Activated naive CD4-positive, alpha-beta T cell treated with anti-CD3 and anti-CD28 coated beads, Interleukin-2, amount 50 U/mL, for 72 hours (primary cell): Measurements from ENCODE around the gene P2RY4. TPM values are rescaled to one million over a fixed set of nuclear protein-coding genes. Genes with fewer than 3 reads are reported as not detected.
"Not testable (repeated sequence)": the region's sequence is repeated elsewhere in the genome, so short reads cannot be mapped to it uniquely, and the experiment has no call there.

Source experiments
- ATAC-seq, 2 donors: fragments of 150-1000 bp; cut with Tn5 transposase; 2 replicates each; pipeline ENCODE4 v1.10.0; 2021; ENCODE audit warnings: mild to moderate bottlenecking in 2 of 2, moderate library complexity in 2 of 2
- DNase-seq, 2 donors: peaks; one replicate each; pipeline ENCODE4 v3.0.0; 2021 to 2022; ENCODE audit warnings: low spot score in 2 of 2
- H3K27ac Mint-ChIP-seq, 2 donors: one replicate each; pipeline ENCODE4 v1.8.0; 2022; ENCODE audit warnings: mild to moderate bottlenecking in 2 of 2, mixed read lengths in 2 of 2
- H3K36me3 Mint-ChIP-seq, 2 donors: one replicate each; pipeline ENCODE4 v1.8.0; 2022; ENCODE audit warnings: mixed read lengths in 2 of 2
- H3K9me3 Mint-ChIP-seq, 2 donors: one replicate each; pipeline ENCODE4 v1.8.0; 2022; ENCODE audit warnings: mixed read lengths in 2 of 2
- total RNA-seq, 2 donors: library from RNA; stranded (reverse); gene quantifications; one replicate each; pipeline ENCODE4 v1.2.3, GENCODE V29; 2022

P2RY4 gene
- under 1 TPM; 0.14 to 0.31 TPM for total RNA-seq

DNA sequence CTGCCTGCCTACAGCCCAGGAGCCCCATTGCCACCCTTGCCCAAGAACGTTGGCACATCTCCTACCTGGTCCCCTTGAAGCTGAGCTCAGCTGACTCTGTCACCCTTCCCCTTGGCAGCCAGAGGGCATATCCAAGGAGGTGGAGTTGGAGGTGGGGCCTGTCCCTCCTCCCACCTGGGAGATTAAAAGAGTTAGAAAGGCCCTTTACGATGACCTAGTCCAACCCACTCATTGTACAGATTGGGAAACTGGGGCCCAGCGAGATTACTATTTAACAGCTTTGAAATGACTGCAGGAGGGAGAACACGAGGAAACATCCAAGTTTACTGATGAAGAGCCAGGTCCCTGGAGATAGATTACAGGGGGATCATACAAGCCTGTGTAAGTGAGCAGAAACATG is at the start of gene P2RY4:
P2RY4 (minus strand) TSS at position 101 of the 400 bp plus-strand sequence. CDS start 580 bp downstream, outside the sequence.
- peak within 1 kb of the TSS in 1 of 2 donors; percentile 68 for H3K27ac Mint-ChIP-seq
- ATAC-seq = no peak

GRCh38 chrX:70301716-70302115 is 41.7 kb upstream of the P2RY4 start:
- DNase-seq (no peak), ATAC-seq (no peak)
- Mint-ChIP-seq H3K27ac (no peak overlapping the region), H3K9me3 (no peaks in the 10 kb centered on the region), H3K36me3 (peaks cover 0 to 25% of the 10 kb centered on the region in 2 donors)

More for the DNA sequence above, at the start of gene P2RY4:
- H3K9me3 Mint-ChIP-seq = no peaks in the 10 kb centered on the region
- H3K36me3 Mint-ChIP-seq = peaks cover under 1 to 7% of the 10 kb centered on the region in 2 donors
- DNase-seq = no peak

DNA sequence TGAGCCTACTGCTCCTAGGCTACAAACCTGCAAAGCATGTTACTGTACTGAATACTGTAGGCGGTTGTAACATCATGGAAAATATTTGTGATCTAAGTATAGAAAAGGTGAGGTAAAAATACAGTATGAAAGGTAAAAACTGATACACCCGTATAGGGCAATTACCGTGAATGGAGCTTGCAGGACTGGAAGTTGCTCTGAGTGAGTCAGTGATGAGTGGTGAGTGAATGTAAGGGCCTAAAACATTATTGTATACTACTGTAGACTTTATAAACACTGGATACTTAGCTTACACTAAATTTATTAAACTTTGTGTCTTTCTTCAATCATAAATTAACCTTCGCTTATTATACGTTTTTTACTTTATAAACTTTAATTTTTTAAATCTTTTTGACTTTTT is 33.6 kb upstream of the P2RY4 start:
- Mint-ChIP-seq H3K9me3 (no peaks in the 10 kb centered on the region), H3K27ac (no peak overlapping the region), H3K36me3 (peaks cover 6 to 7% of the 10 kb centered on the region in 2 donors)
- DNase-seq (no peak), ATAC-seq (no peak)

DNA sequence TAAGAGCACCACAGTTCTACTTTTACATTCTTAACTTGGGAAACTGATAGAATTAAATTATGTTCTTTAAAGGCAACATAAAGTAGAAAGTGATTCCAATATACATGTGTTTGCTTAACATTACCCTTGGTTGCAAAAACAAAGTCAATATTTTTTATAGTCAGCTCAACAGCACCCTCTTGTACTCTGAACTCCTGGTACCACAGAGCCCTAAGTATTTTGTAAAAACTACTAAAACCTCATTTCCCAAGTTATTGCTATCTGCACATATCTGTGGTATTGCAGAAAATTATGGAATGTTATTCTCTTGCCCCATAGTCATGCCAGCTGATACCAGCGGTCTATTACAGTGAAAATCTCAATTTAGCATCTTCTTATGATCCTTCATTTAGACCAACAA is 32.8 kb upstream of the P2RY4 start:
- no peaks in the 10 kb centered on the region for H3K9me3 Mint-ChIP-seq

DNA sequence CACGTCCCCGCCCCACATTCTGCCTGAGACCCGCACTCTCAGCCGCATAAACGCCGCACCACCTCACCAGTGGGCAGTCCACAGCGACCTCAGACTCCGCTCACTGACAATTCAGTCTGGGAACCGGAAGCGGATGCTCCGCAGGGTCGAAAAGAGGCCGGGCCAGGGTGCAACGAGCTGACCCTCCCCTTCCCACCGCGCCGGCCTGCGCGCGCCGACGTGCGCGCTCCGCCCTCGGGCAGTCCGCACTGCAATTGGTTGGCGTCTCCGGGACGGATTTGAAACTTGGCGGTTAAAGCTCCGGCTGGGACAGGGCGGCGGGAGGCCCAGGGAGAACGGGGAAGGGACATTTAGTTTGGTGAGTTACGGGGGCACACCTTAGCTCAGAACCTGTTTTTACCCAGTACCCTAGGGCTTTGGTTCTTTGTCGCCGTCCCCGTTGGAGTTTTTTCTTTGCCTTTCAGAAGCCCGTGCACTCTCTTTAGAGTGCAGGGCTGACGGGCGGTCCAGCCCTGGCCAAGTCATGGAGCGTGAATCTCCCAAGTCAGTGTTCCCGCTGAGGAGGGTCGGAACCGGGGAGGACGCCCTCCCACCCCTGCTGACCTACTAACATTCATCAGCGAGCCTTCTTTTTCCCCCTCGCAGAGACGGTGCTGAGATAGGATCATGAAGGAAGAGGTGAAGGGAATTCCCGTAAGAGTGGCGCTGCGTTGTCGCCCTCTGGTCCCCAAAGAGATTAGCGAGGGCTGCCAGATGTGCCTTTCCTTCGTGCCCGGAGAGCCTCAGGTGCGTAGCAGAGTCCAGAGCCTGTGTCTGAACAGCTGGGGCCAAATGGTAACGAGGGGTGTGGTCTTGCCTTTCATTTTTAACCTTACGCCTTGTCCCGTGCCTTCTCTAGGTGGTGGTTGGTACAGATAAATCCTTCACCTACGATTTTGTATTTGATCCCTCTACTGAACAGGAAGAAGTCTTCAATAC is 30.1 kb upstream of the P2RY4 start, which contains the start of the genes KIF4A and PDZD11:
KIF4A (plus strand) TSS at position 312 of the 978 bp plus-strand sequence; CDS start at position 667, 355 bp downstream.
PDZD11 (minus strand) TSS at position 135 of the 978 bp plus-strand sequence. CDS start 586 bp downstream, outside the sequence.
- ATAC-seq = peak; percentile 99
- Mint-ChIP-seq H3K9me3 (no peaks in the 10 kb centered on the region), H3K36me3 (peaks cover 6 to 7% of the 10 kb centered on the region in 2 donors), H3K27ac (peak within 1 kb of the TSS; percentile 93 to 95)
- DNase-seq = peak; percentile 77 to 87

More for the DNA sequence above, 32.8 kb upstream of the P2RY4 start:
- DNase-seq (no peak), ATAC-seq (no peak)
- Mint-ChIP-seq H3K36me3 (peaks cover 6 to 7% of the 10 kb centered on the region in 2 donors), H3K27ac (no peak overlapping the region)

- H3K9me3 Mint-ChIP-seq = no peaks in the 10 kb centered on the region
- peak overlapping the region; percentile 93 to 95 for H3K27ac Mint-ChIP-seq
- DNase-seq (no peak), ATAC-seq (no peak)
- H3K36me3 Mint-ChIP-seq = peaks cover 6 to 7% of the 10 kb centered on the region in 2 donors
Measured at GRCh38 chrX:70289168-70289792, 29.3 kb upstream of the P2RY4 start.

DNA sequence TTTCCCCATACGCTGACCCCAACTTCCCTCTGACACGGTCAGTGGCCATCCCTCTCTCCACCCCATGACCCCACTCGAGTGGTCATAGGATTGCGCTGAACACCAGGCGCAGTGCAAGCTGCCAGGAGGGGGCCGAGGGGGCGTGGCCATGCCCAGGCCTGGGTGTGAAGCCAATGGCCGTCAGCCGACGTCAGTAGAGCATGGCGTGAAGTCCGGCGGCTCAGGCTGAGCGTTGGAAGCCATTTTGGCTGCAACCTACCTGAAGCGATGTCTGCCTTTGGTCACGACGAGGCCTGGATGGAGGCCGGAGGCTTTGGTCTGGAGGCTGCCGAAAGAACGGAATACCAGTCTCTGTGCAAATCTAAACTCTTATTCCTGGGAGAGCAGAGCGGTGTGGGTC is 21.9 kb upstream of the P2RY4 start, which contains the start of gene RAB41:
RAB41 (plus strand) TSS at position 222 of the 400 bp plus-strand sequence; CDS start at position 268, 46 bp downstream.
- Mint-ChIP-seq H3K36me3 (no peaks in the 10 kb centered on the region), H3K9me3 (no peaks in the 10 kb centered on the region), H3K27ac (peak within 1 kb of the TSS in 1 of 2 donors; percentile 55)
- no peak for DNase-seq
- no peak for ATAC-seq

GRCh38 chrX:70280573-70280972 is 20.6 kb upstream of the P2RY4 start:
- ATAC-seq (no peak), DNase-seq (no peak)
- Mint-ChIP-seq H3K36me3 (no peaks in the 10 kb centered on the region), H3K27ac (no peak overlapping the region), H3K9me3 (no peaks in the 10 kb centered on the region)

DNA sequence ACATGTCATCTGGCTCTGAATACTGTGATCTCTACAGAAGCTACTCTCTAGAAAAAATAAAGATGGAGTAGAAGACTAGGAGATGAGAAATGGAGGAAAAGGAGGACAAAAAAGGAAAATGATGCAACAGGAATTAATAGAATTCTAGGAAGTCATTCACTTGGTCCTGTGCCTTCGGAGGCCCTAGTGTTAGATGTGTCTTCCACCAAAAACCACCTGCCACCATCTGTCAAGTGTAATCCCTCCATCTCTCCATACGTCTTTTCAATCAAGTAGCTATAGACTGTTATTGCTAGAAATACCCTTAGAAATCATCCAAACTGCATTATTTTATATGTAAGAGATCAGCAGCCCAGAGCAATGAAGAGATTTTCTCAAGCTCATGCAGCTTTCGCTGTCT is 19.1 kb upstream of the P2RY4 start:
- H3K27ac Mint-ChIP-seq = no peak overlapping the region
- H3K9me3 Mint-ChIP-seq = no peaks in the 10 kb centered on the region
- no peak for ATAC-seq
- H3K36me3 Mint-ChIP-seq = no peaks in the 10 kb centered on the region
- no peak for DNase-seq

- H3K36me3 Mint-ChIP-seq, H3K9me3 Mint-ChIP-seq, DNase-seq, H3K27ac Mint-ChIP-seq, ATAC-seq: not testable (repeated sequence)
Measured at GRCh38 chrX:70274029-70274428, 14.0 kb upstream of the P2RY4 start.

DNA sequence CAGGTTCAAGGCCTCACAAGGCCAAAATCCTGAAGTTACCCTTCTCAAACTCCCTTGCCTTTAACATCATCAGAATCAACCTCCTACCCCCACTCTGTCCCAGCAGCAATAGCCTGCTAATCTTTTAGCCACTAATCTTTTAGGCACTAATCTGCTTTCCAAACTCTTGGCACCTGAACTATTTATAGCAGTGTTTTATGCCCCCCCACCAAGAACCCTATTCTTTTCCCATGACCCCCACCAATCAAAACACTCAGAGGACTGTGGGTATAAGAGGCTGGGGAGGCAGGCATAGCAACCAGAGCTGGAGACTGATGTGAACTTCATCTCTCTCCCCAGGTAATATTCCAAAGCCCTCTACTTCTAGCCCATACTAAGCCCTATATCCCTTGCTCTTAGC is 8.0 kb upstream of the P2RY4 start, which contains the start of gene ARR3:
ARR3 (plus strand) TSS at position 301 of the 400 bp plus-strand sequence. CDS start 1,052 bp downstream, outside the sequence.
- DNase-seq = no peak
- Mint-ChIP-seq H3K27ac (no peak within 1 kb of the TSS), H3K9me3 (no peaks in the 10 kb centered on the region), H3K36me3 (no peaks in the 10 kb centered on the region)
- no peak for ATAC-seq

DNA sequence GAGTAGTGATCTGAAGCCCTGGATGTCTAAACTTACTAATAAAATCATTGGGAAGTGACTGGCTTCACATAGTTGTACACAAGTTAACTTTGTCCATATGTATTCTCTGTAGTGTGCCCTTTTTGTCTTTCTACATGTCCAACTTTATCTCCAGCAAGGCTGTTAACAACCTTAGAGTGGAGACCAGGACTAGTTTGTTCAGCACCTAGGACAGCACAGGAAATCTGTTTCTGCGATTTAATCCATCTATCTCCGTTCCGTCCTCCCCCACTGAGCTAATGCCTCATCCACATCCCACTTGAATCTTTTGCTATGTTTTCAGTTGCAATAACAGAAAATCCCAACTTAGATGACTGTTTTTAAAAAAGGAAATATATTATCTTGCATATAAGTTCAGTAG is 4.8 kb upstream of the P2RY4 start:
- no peak for DNase-seq
- no peaks in the 10 kb centered on the region for H3K36me3 Mint-ChIP-seq
- H3K27ac Mint-ChIP-seq = no peak overlapping the region
- no peak for ATAC-seq
- no peaks in the 10 kb centered on the region for H3K9me3 Mint-ChIP-seq

DNA sequence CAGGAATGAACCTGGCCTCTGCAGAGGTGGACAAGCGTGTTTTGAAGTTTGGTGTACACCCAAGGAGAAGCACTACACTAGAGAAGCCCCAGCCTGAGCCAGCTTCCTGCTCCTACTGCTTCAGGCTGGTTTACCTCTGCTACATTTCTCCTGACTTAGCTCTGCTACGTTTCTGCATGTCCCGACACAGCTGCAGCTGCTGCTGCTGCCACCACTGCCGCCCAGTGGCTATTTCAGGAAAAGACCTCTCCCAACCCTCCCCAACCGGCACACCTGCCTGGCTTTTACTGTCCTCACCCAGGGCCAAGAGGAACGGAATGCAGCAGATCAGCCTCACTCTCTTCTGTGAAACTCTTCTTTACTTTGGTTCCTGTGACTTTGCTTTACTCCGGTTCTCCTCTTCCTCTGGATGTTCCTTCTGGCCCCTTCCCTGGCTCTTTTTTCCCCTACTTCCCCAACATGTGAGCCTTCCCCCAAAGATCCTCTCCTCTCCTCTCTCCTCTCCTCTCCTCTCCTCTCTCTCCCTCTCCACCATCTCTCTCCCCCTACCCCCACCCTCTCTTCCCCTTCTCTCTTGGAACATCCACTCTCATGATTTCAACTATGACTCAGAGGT is 3.1 kb upstream of the P2RY4 start:
- Mint-ChIP-seq H3K9me3 (no peaks in the 10 kb centered on the region), H3K36me3 (peaks cover 0 to 7% of the 10 kb centered on the region in 2 donors), H3K27ac (no peak overlapping the region)
- DNase-seq (peak in 1 of 2 donors; percentile 42), ATAC-seq (peak; percentile 72 to 79)

GRCh38 chrX:70257423-70258288 is 2.3 kb downstream of the P2RY4 start:
- DNase-seq (no peak), ATAC-seq (no peak)
- Mint-ChIP-seq H3K36me3 (peaks cover 13 to 24% of the 10 kb centered on the region in 2 donors), H3K27ac (no peak overlapping the region), H3K9me3 (peaks cover 6 to 12% of the 10 kb centered on the region in 2 donors)

- Mint-ChIP-seq H3K36me3 (peaks cover 13 to 24% of the 10 kb centered on the region in 2 donors), H3K9me3 (peaks cover 6 to 13% of the 10 kb centered on the region in 2 donors), H3K27ac (no peak overlapping the region)
- ATAC-seq (no peak), DNase-seq (no peak)
Measured at GRCh38 chrX:70255452-70255851, 4.6 kb downstream of the P2RY4 start.
